ENCODE results near the gene FGF2. TPM values are rescaled to one million over a fixed set of nuclear protein-coding genes. Genes with fewer than 3 reads are reported as not detected.
A peak's percentile ranks its signal among the peaks of the same experiment; 100 is the strongest.
"Not testable (repeated sequence)": the region's sequence is repeated elsewhere in the genome, so short reads cannot be mapped to it uniquely, and the experiment has no call there.

The FGF2 gene
- polyA plus RNA-seq, 12 donors = 6.8 to 12.5 (median 9.7) TPM; not detected in 1

GRCh38 chr4:122917731-122918130 is 91.1 kb downstream of the FGF2 start:
- DNase-seq = no peak

GRCh38 chr4:122920473-122920872 is 93.8 kb downstream of the FGF2 start:
- no peak for DNase-seq

- DNase-seq = no peak
These were observed 94.7 kb downstream of the FGF2 start for GRCh38 chr4:122921300-122921699.

- peak; percentile 75 for DNase-seq
These were observed 95.6 kb downstream of the FGF2 start, which contains the start of gene NUDT6 for GRCh38 chr4:122921971-122922876. NUDT6 (minus strand) TSS chr4:122922597; CDS start chr4:122922572, 25 bp downstream.

- peak; percentile 94 for DNase-seq
These were observed 96.4 kb downstream of the FGF2 start for GRCh38 chr4:122922877-122923511.

- no peak for DNase-seq
These were observed 102.3 kb downstream of the FGF2 start for GRCh38 chr4:122928930-122929329.

GRCh38 chr4:122930862-122931261 is 104.2 kb downstream of the FGF2 start:
- no peak for DNase-seq

GRCh38 chr4:122932763-122933162 is 106.1 kb downstream of the FGF2 start:
- DNase-seq = no peak

GRCh38 chr4:122945136-122945535 is 118.5 kb downstream of the FGF2 start:
- not testable (repeated sequence) for DNase-seq

GRCh38 chr4:122946142-122946541 is 119.5 kb downstream of the FGF2 start:
- no peak for DNase-seq

Other genes with a start within 250 kb of the FGF2 start
- not detected for gene IL21, start 205.8 kb upstream of the FGF2 start, polyA plus RNA-seq (ENCODE audit: insufficient read length in 12 of 12)
- gene BBS12, start 94.1 kb upstream of the FGF2 start, polyA plus RNA-seq (ENCODE audit: insufficient read length in 12 of 12) = 1 to 10 TPM in 11 of 12 donors, not detected in 1; 3.4 to 6.4 (median 4.5) TPM
- gene NUDT6, start 95.8 kb downstream of the FGF2 start, polyA plus RNA-seq (ENCODE audit: insufficient read length in 12 of 12) = 10 to 100 TPM in 6 of 12 donors, 1 to 10 TPM in 5, not detected in 1; 6.5 to 13.9 (median 10.0) TPM